T follicular helper cell (primary cell): ENCODE results near the gene KLK12.

Source experiments
- DNase-seq: peaks from one replicate; pipeline ENCODE4 v3.0.0-alpha.2; 2020; ENCODE audit warnings: low read depth
- total RNA-seq, 2 experiments: gene quantifications; one replicate each; lab custom pipeline; 2026; lab: John Stamatoyannopoulos, UW

Gene KLK12, protein sequence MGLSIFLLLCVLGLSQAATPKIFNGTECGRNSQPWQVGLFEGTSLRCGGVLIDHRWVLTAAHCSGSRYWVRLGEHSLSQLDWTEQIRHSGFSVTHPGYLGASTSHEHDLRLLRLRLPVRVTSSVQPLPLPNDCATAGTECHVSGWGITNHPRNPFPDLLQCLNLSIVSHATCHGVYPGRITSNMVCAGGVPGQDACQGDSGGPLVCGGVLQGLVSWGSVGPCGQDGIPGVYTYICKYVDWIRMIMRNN
- 0 reads per million in 2 experiments for total RNA-seq

DNA sequence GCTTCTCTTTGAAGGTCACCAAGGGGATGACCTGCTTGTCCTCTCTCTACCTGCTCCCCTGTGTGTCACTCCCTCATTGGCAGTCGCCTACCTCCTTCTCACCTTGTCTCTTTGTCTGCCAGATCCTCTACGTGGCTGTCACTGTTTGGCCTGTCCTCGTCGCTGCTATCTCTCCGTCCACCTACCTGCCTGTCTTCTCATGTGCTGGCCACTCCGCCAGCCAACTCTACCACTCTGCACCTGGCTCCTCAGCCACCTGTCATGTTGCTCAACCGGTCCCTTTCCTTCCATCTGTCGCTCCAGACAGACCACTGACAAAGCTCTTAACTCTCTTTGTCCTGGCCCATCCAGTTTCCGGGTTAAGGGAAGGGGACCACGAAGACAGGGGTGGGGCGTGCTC is at the start of gene KLK12:
TSS of gene KLK12 (minus strand) at position 299 of the 400 bp plus-strand sequence. CDS start 381 bp downstream, outside the sequence.
- DNase-seq, result no peak

DNA sequence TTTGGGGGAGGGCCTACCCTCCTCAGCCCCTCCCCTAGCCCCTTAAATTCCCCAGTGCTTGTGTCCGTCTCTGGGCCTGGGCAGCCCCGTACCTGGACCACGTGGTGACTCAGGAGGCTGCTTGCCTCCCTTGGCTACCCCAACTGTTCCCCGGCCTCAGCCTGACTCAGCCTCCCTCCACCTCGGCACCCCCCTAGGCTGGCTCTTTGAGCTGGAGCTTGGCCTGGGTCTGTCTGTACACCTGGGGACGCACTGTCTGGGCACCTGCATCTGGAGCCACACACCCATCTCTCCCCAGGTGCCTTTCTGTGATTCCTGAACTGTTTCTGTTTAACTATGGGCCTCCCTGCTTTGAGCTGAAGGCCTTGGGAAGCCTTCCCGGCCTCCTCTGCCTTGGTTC is 49.7 kb upstream of the KLK12 start:
- DNase-seq, result no peak

DNA sequence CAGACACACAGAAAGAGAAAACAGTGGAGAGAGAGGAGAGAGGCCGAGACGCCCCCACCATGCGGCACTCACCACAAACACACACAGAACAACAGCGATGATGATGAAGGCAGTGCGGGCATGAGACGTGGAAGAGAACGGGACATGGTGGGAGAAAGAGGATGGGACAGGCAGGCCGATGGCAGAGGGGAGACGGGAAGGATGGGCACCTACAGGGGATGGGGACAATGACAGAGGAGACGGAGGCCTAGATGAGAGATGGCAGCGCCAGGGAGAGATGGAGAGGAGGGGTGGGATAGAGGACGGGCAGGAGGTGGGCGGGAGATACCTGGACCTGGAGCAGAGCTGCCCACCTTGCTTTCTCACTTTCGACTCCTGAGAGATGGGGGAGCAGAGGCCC is 49.0 kb upstream of the KLK12 start:
- no peak for DNase-seq

DNA sequence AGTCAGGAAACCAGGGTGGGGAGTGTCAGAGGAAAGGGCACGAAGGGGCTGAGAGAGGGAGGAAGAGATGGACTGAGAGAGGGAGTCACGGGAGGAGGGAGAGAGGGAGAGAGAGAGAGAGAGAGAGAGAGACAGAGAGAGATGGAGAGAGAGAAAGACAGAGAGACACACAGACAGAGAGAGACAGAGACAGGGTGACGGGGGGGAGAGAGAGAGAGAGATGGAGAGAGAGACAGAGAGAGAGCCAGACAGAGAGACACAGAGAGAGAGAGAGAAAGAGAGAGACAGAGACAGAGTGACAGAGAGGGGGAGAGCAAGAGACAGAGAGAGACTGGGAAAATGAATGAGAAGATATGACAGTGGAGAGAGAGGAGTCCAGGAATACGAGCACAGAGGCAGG is 48.4 kb upstream of the KLK12 start:
- no peak for DNase-seq

DNA sequence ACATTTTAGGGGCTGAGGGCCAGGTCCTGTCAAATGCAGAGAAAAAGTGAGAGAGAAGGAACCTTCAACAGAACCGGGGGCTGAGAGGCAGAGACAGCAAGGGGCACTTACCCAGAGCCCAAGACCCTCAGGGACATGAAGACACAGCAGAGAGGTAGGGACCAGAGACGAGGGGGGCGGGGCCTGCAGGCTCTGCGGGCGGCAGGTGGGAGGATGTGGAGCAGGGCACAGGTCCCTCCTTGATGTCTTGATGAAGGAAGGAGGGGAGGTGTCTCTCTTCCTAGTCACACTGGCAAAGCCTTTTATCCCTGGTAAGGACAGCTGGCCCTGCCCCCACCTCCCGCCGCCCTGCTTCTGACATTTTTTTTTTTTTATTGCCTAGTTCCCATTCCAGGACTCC is 47.8 kb upstream of the KLK12 start, which contains the start of gene KLK14:
TSS of gene KLK14 (minus strand) at position 277 of the 400 bp plus-strand sequence. CDS start at position 4, 273 bp downstream.
- no peak for DNase-seq

DNA sequence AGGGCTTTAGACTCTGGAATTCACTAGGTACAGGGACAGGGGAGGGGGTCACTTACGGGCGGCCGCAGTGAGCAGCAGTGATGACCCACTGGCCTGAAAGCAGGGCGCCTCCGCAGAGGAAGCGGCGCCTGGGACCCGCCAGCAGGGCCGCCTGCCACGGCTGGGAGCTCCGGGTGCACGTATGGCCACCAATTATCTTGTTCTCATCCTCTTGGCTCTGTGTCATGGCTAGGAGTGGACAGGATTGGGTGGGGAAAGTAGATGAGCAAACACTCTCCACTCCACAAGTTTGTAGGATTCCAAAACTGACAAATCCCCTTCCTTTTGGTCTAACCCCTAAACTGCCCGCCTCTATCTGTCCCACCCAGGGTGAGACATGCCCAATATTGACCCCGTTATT is 46.7 kb upstream of the KLK12 start:
- no peak for DNase-seq

DNA sequence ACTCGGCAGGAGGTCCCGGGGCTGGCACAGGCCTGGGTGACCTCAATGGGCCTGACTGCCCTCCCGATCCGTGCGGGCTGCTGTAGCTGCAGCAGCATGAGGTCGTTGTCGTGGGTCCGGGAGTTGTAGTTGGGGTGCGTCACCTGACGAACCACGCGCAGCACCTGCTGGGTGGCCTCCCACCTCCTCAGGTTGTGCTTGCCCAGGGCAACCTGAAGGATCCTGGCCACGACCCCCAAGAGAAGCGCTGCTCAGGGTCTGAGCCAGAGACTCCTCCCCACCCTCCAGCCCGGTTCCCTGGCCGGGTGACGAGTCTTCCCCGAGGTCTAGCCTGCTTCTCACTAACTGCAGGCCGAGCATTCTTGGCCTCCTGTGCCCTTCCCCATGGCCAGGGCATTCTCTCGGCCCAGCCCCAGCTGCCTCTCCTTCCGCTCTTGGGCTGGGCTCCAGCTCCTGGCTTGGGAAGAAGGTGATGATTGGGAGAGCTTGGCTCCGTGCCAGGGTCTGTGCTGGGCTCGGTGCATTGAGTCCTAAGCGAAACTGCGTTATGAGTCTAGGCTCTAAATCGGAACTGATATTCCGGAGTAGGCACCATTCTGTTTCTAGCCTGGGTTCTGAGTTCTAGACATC is 44.8 kb upstream of the KLK12 start:
- DNase-seq, result no peak

DNA sequence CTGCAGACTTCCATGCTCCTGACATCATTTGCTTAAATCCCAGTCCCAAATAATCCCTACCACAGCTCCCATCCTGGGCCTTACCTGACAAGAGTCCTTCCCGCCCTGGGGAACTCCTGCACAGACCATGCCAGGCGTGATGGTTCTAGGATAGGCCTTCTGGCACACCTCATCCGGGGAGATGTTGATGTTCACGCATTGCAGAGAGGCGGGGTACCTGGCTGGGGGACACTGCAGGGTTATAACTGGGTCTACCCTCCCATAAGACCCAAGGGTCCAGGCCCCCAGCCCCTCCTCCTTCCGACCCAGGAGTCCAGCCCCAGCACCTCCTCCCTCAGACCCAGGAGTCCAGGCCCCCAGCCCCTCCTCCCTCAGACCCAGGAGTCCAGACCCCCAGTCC is 43.9 kb upstream of the KLK12 start:
- DNase-seq, result no peak

DNA sequence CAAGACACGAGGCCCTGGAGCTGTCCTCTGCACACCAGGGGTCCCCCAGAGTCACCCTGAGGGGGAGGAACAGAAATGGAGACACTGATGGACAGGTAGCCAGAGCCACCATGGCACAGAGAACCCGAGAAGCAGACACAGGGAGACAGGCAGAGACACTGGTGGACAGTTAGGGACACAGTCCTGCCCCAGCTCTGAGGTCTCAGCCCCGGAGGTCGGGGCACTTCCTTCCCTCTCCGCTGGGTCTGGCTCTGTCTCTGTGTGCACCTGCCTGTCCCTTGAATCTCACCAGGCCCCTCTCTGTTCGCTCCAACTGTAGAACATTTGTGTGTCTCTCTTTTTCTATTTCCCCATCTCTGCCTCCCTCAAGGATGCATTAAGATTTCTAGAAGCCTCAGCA is 43.3 kb upstream of the KLK12 start:
- DNase-seq, result no peak

DNA sequence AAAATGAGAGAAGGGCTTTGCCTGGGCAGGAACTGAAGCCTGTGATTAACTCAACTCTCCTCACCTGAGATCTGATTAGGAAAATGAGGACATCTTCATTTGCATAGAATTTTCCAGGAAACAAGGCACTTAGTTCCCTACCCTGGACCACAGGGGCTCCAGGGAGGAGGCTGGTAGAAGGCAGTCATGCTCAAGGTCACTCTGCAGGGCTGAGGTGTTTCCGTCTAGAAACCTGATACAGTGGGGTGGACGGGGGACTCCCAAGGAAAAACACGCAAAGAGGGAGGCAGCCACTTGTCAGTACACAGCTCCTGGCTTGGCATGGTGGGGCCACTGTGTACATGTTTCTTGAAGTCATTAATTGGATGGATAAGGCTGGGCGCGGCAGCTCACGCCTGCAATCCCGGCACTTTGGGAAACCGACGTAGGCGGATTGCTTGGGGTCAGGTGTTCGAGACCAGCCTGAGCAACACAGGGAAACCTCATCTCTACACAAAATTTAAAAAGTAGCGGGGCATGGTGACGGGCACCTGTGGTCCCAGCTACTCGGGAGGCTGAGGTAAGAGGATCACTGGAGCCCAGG is 41.9 kb upstream of the KLK12 start:
- DNase-seq, result no peak

DNA sequence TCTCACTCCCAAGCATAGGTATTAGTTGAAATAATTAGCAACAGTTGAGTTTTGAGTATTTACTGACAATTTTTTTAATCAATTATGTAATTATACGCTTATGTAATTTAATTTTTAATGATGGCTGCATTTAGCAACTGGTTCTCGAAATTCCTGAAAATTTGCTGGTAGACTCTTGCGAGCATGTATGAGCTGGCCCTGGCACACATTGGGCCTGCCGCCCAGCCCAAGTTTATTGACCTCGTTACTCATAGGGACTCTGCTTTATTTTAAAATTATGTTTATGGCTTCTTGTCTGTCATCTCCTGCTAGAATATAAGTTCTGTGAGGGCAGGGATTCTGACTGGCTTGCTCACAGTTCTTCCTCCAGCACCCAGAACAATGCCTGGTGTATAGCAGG is 41.2 kb upstream of the KLK12 start:
- no peak for DNase-seq

DNA sequence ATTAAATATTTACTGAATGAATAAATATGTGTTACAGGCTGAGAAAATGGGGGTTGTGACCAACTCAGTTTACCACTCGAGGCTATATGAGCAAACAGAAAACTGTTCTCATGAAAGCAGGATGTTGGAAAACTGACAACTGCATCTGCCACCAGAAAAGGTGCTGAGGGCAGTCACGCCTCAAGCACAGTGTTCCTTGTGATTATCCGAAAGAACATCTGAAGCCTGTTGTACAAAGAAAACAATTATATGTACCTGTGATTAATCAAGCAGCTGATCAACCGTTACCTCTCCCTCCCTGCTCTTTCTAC is 36.2 kb upstream of the KLK12 start:
- DNase-seq, result no peak

DNA sequence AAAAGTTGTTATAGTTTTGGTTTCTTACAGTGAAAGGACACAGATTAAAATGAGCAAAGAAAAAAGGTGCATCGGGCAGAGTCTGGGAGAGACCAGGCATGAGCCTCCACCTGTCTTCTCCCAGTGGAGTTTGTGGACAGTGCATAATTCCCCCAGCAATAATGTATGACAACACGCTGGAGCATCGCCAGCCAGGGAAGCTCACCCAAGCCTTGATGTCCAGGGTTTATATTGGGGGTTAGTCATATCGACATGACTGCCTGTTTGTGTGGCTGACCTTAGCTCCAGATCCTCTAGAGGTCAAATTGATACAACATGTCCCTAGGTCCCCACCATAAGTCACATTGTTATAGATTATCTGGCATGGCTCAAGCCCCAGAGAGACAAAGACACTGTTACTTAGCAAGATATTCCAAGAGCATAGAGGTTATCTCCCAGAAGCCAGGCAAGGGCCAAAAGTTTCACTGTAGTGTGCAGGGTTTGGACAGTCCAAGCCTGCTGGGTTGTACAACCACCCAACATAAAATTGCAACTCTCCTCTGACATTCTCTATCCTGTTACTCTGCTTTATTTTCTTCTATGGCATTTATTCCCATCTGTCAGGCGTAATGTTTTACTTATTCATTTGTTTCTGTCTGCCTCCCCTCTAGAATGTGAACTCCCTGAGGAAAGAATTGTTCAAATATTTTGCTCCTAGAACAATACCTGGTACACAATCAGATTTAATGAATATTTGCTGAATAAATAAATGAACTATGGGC is 35.7 kb upstream of the KLK12 start:
- no peak for DNase-seq

DNA sequence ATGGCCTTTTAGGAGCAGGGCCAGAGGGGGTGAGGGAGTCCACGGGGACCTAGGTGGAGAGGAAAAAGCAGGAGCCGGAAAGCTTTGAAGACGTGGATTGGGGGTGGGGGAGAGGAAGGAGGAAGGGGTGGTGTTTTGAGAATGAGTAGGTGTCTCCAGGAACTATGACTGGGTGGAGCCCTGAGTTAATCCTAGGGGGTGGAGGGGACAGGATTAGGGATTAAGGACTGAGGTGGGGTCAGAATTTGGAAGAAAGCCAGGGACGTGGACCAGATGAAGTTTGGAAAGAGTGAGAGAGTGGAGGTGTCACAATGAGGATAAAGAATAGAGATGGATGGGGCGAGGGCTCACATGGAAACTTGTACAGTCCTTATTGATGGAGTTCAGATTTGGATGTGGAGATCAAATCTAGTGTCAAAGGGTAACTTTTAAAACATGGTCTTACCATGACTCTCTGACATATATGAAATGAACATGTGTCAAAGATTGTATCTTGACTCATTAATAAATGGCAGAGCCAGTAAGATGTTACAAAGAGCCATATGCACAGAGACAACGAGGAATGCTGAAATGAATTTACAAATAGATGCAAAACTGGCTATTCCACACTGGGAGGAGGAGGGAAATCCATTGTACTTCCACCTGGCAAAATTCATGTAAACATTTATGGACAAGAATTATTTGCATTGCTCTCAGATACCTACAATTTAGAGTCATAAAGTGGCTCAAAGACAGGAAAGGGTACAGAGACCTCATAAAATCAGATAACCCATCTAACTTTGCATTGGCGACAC is 31.8 kb upstream of the KLK12 start:
- no peak for DNase-seq

DNA sequence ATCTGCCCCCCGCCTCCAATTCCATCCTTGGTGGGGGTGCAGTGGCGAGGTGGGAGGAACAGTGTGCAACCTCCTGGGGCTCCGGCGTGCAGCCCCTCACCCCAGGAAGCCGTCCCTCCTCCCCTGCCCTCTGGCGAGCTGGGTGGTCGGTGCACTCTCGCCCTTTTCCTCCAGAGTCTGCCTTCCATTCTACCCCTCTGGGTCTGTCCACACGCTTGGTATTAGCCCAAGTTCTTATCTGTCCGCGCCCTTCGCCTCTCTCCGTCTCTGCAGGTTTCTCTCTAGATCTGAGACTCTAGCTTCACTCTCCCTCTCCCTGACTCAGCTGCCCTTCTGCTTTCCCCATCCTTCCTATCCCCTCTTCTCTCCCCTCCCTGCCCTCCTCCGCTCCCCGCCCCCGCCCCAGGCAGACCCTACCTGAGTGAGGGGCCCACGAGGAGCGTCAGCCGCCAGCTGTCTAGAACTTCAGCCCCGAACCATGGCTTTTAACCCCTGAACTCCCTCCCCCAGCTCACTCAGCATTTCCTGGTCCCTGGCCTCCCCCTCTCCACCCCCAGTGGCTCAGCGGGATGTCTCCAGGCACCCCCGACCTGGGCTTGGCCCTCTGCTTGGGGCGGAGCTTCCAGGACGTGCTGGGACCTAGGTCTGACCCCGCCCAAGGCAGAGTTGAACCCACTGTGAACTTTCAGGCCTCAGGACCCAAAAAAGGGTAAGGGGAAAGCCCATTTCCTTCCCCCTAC is 30.6 kb upstream of the KLK12 start:
- DNase-seq, result no peak

DNA sequence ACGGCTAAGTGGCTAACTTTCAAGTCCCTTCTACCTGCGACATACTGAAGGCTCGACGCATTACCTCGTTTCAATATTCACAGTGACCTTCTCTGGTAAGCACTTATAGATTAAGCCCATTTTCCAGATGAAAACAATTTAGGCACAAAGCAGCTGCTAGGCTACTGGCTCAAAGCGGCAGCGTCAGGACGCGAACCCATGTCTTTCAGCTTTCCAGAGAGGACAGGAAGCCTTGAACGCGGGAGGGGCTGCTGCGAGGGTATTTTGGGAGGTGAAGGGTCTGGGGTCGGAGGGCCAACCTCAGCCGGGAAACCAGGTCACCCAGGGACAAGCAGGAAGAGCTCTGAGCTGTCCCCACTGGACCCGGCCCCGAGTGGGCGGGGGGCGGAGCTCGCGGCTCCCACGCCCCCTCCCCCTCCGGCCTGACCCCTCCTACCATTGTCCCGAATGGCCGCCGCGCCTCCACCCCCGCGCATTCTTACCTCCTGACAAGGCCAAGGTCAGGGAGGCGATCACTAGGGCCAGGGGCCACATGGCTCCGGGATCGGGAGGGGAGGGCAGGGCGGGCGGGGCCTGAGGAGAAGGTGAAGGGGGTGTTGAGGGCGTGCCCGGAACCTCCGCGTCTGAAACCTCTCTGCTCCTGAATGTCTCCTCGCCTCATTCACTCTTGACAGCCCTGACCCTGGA is 29.9 kb upstream of the KLK12 start, which contains the start of gene KLK13:
TSS of gene KLK13 (minus strand) at position 559 of the 687 bp plus-strand sequence. CDS start at position 534, 25 bp downstream.
- no peak for DNase-seq

DNA sequence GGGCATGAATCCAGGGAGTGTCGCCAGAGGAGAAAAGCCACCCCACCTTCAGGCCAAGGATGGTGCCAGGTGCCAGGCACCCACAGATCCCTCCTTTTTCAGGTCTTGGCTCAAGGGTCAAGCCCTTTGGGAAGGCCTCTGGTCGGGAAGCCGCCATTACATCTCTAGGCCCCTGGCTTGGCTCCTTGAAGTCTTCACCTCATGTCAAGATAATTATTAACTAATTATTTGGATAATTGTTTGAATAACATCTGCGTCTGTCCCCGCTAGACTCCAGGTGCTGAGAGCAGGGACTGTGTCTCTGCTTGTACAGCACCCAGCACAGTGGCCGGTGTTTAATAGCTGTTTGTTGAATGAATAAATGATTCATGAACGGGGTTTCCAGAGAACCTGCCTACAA is 28.9 kb upstream of the KLK12 start:
- DNase-seq, result no peak

DNA sequence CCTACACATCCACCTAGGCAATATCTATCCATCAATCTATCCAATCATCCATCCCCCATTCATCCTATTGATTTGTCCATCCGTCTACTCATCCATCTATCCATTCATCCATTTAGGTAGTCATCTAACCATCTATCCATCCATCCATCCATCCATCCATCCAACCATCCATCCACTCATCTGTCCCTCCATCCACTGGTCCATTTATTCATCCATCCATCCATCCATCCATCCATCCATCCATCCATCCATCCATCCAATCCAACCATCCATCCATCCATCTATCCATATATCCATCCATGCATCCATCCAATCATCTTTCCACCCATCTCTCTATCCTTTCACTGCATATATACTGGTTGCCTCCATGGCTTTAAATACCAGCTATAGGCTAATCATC is 26.2 kb upstream of the KLK12 start:
- DNase-seq, result no peak

DNA sequence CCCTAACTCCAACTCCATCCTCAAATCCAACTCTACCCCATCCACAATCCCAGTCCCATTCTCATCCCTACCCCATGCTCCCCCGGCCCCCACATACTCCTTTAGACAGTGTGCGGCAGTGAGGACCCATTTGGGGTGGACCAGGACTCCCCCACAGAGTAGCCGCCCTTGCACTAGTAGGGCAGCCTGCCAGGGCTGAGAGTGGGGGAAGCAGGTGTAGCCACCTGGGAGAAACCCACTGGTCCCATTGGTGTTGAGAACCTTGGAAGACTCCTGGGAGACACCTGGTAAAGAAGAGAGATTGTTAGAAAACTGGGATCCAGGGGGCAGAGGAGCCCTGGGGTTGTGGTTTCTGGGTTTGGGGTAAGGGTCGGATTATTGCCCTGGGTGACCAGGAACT is 25.5 kb upstream of the KLK12 start:
- DNase-seq, result no peak

DNA sequence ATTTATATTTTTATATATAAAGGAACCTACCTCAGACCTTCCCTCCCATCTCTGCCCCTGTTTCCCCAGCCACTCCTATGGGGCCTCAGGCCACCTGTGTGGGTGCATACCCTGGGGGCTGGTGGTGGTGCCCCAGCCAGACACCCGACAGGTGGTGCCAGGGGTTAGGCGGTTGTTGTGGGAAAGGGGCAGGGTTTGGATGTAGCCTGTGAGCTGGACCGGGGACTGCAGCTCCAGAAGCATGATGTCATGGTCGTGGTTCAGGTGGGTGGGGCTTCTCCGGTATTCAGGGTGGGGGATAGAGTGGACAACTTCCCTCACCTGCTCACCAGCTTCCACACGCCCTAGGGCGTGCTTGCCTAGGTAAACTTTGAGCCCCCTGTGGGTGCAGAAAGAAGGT is 24.9 kb upstream of the KLK12 start:
- no peak for DNase-seq

DNA sequence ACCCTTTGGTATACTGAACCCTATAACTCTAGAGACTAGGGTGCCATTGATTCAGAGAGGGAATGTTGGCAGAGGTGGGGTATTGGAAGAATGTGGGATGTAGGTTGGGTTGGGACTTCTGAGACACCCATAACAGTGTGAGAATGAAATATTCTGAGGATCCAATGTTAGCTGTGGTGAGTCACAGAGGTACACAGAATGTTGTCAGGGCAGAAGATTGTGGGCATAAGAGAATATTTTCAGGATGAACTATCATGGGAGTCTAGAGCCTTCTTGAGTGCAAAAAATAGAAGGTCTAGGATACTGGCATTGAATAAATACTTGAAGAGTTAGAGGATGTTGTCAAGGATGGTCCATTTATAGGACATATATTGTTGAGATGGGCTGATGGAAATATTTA is 21.1 kb upstream of the KLK12 start:
- DNase-seq, result no peak
